ENCODE results near the gene TPO. TPM values are rescaled to one million over a fixed set of nuclear protein-coding genes. Genes with fewer than 3 reads are reported as not detected.

The TPO gene
- polyA plus RNA-seq, 1 donor from 2014 or later, result not detected

GRCh38 chr2:1420746-1421480, 7.7 kb downstream of the TPO start:
- no peaks in the 10 kb centered on the region for H3K27me3 Mint-ChIP-seq

GRCh38 chr2:1421731-1422130, 8.5 kb downstream of the TPO start:
- Mint-ChIP-seq H3K4me1 (no peaks in the 10 kb centered on the region), H3K27ac (no peak overlapping the region), H3K4me3 (no peak overlapping the region), H3K36me3 (no peaks in the 10 kb centered on the region), H3K9me3 (no peaks in the 10 kb centered on the region), H3K27me3 (no peaks in the 10 kb centered on the region)

More at GRCh38 chr2:1420746-1421480, 7.7 kb downstream of the TPO start:
- no peak overlapping the region for H3K27ac Mint-ChIP-seq
- no peaks in the 10 kb centered on the region for H3K9me3 Mint-ChIP-seq
- H3K4me3 Mint-ChIP-seq, result peak overlapping the region in 1 of 4 donors; percentile 35
- H3K4me1 Mint-ChIP-seq, result no peaks in the 10 kb centered on the region
- no peaks in the 10 kb centered on the region for H3K36me3 Mint-ChIP-seq

GRCh38 chr2:1422131-1422530, 8.9 kb downstream of the TPO start:
- Mint-ChIP-seq H3K27me3 (no peaks in the 10 kb centered on the region), H3K4me1 (no peaks in the 10 kb centered on the region), H3K9me3 (no peaks in the 10 kb centered on the region), H3K36me3 (no peaks in the 10 kb centered on the region), H3K4me3 (no peak overlapping the region), H3K27ac (no peak overlapping the region)

- Mint-ChIP-seq H3K9me3 (no peaks in the 10 kb centered on the region), H3K4me3 (no peak overlapping the region), H3K27ac (no peak overlapping the region), H3K36me3 (no peaks in the 10 kb centered on the region), H3K4me1 (no peaks in the 10 kb centered on the region), H3K27me3 (peaks cover 3% of the 10 kb centered on the region)
Measured at GRCh38 chr2:1422716-1423285, 9.5 kb downstream of the TPO start.

- H3K36me3 Mint-ChIP-seq, result no peaks in the 10 kb centered on the region
- peaks cover 3% of the 10 kb centered on the region for H3K27me3 Mint-ChIP-seq
- no peak overlapping the region for H3K27ac Mint-ChIP-seq
- no peaks in the 10 kb centered on the region for H3K4me1 Mint-ChIP-seq
- H3K4me3 Mint-ChIP-seq, result no peak overlapping the region
- H3K9me3 Mint-ChIP-seq, result no peaks in the 10 kb centered on the region
Measured at GRCh38 chr2:1427086-1427485, 13.8 kb downstream of the TPO start.

- H3K27ac Mint-ChIP-seq, result no peak overlapping the region
- H3K27me3 Mint-ChIP-seq, result peaks cover 3% of the 10 kb centered on the region
- H3K9me3 Mint-ChIP-seq, result no peaks in the 10 kb centered on the region
- H3K36me3 Mint-ChIP-seq, result no peaks in the 10 kb centered on the region
- no peaks in the 10 kb centered on the region for H3K4me1 Mint-ChIP-seq
- H3K4me3 Mint-ChIP-seq, result no peak overlapping the region
Measured at GRCh38 chr2:1429895-1430294, 16.6 kb downstream of the TPO start.

- H3K27me3 Mint-ChIP-seq, result peaks cover 3% of the 10 kb centered on the region
- no peak overlapping the region for H3K4me3 Mint-ChIP-seq
- H3K27ac Mint-ChIP-seq, result no peak overlapping the region
- H3K9me3 Mint-ChIP-seq, result no peaks in the 10 kb centered on the region
- no peaks in the 10 kb centered on the region for H3K36me3 Mint-ChIP-seq
- no peaks in the 10 kb centered on the region for H3K4me1 Mint-ChIP-seq
Measured at GRCh38 chr2:1430491-1430890, 17.2 kb downstream of the TPO start.

GRCh38 chr2:1431886-1432400, 18.7 kb downstream of the TPO start:
- Mint-ChIP-seq H3K27me3 (peaks cover 3% of the 10 kb centered on the region), H3K4me3 (no peak overlapping the region), H3K36me3 (no peaks in the 10 kb centered on the region), H3K27ac (no peak overlapping the region), H3K9me3 (no peaks in the 10 kb centered on the region), H3K4me1 (no peaks in the 10 kb centered on the region)

GRCh38 chr2:1432726-1433125, 19.5 kb downstream of the TPO start:
- Mint-ChIP-seq H3K9me3 (no peaks in the 10 kb centered on the region), H3K27me3 (peaks cover under 1% of the 10 kb centered on the region), H3K4me3 (no peak overlapping the region), H3K27ac (peak overlapping the region in 1 of 3 donors; percentile 35), H3K36me3 (no peaks in the 10 kb centered on the region), H3K4me1 (no peaks in the 10 kb centered on the region)

- H3K4me3 Mint-ChIP-seq, result no peak overlapping the region
- no peaks in the 10 kb centered on the region for H3K4me1 Mint-ChIP-seq
- H3K9me3 Mint-ChIP-seq, result peaks cover 0 to 2% (median 0%) of the 10 kb centered on the region in 3 donors
- H3K36me3 Mint-ChIP-seq, result no peaks in the 10 kb centered on the region
- no peak overlapping the region for H3K27ac Mint-ChIP-seq
- no peaks in the 10 kb centered on the region for H3K27me3 Mint-ChIP-seq
Measured at GRCh38 chr2:1436369-1436768, 23.1 kb downstream of the TPO start.

GRCh38 chr2:1437101-1437500, 23.8 kb downstream of the TPO start:
- Mint-ChIP-seq H3K9me3 (peaks cover 0 to 2% (median 0%) of the 10 kb centered on the region in 3 donors), H3K27me3 (no peaks in the 10 kb centered on the region), H3K4me1 (no peaks in the 10 kb centered on the region), H3K4me3 (no peak overlapping the region), H3K36me3 (no peaks in the 10 kb centered on the region), H3K27ac (no peak overlapping the region)

- Mint-ChIP-seq H3K27me3 (no peaks in the 10 kb centered on the region), H3K27ac (no peak overlapping the region), H3K4me1 (no peaks in the 10 kb centered on the region), H3K4me3 (no peak overlapping the region), H3K36me3 (no peaks in the 10 kb centered on the region), H3K9me3 (peaks cover 0 to 2% (median 0%) of the 10 kb centered on the region in 3 donors)
Measured at GRCh38 chr2:1437537-1437936, 24.3 kb downstream of the TPO start.

GRCh38 chr2:1438972-1439371, 25.7 kb downstream of the TPO start:
- peaks cover 0 to 2% (median 0%) of the 10 kb centered on the region in 3 donors for H3K9me3 Mint-ChIP-seq
- H3K4me1 Mint-ChIP-seq, result no peaks in the 10 kb centered on the region
- no peak overlapping the region for H3K4me3 Mint-ChIP-seq
- H3K27ac Mint-ChIP-seq, result no peak overlapping the region
- H3K36me3 Mint-ChIP-seq, result no peaks in the 10 kb centered on the region
- no peaks in the 10 kb centered on the region for H3K27me3 Mint-ChIP-seq

GRCh38 chr2:1440581-1440980, 27.3 kb downstream of the TPO start:
- H3K27ac Mint-ChIP-seq, result no peak overlapping the region
- no peaks in the 10 kb centered on the region for H3K27me3 Mint-ChIP-seq
- H3K4me1 Mint-ChIP-seq, result no peaks in the 10 kb centered on the region
- H3K36me3 Mint-ChIP-seq, result no peaks in the 10 kb centered on the region
- peaks cover 0 to 2% (median 0%) of the 10 kb centered on the region in 3 donors for H3K9me3 Mint-ChIP-seq
- H3K4me3 Mint-ChIP-seq, result no peak overlapping the region

- Mint-ChIP-seq H3K4me1 (no peaks in the 10 kb centered on the region), H3K27ac (no peak overlapping the region), H3K36me3 (no peaks in the 10 kb centered on the region)
Measured at GRCh38 chr2:1446301-1446700, 33.0 kb downstream of the TPO start.

GRCh38 chr2:1448009-1448408, 34.7 kb downstream of the TPO start:
- Mint-ChIP-seq H3K4me3 (peak overlapping the region in 1 of 4 donors; percentile 68), H3K27me3 (peaks cover 4% of the 10 kb centered on the region), H3K36me3 (no peaks in the 10 kb centered on the region)

More at GRCh38 chr2:1446301-1446700, 33.0 kb downstream of the TPO start:
- Mint-ChIP-seq H3K9me3 (peaks cover 0 to 1% (median 0%) of the 10 kb centered on the region in 3 donors), H3K27me3 (peaks cover 4% of the 10 kb centered on the region), H3K4me3 (no peak overlapping the region)

More at GRCh38 chr2:1448009-1448408, 34.7 kb downstream of the TPO start:
- no peaks in the 10 kb centered on the region for H3K4me1 Mint-ChIP-seq
- H3K27ac Mint-ChIP-seq, result no peak overlapping the region
- peaks cover 0 to 1% (median 0%) of the 10 kb centered on the region in 3 donors for H3K9me3 Mint-ChIP-seq

Data from IgD-negative memory B cell (primary cell).